Stimulated activated CD8-positive, alpha-beta memory T cell treated with anti-CD3 and anti-CD28 coated beads, Interleukin-12 subunit alpha, Interleukin-12 subunit beta, amount 100 ng/mL, for 24 hours (primary cell): ENCODE results near the gene PLXNA2.

Experiments used
- DNase-seq: peaks from one replicate; pipeline ENCODE4 v3.0.0-alpha.2; 2020; ENCODE audit errors: extremely low read depth

Gene PLXNA2

GRCh38 chr1:208100906-208101305, 143.3 kb downstream of the PLXNA2 start:
- no peak for DNase-seq

- DNase-seq, result no peak
Observed at GRCh38 chr1:208100106-208100505, 144.1 kb downstream of the PLXNA2 start.

DNA sequence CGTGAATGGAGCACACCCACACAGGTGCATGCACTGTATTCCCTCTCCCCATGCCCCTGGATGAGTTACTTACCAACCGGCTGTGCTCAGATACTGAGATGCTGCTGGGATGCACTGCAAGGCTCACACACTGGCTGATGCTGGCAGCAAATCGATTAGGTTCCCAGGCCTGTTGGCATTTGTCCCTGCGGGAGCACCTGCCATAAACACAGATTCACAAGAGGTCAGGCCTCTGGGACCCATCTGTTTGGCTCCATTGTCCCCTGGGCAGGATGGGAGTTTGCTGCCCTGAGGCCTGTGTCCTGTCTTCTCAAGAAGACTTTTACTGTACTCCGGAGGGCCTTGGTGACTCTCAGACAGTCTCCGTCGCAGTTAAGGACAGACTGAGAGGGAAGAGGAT, 145.4 kb downstream of the PLXNA2 start:
- no peak for DNase-seq

GRCh38 chr1:208093754-208094719, 150.1 kb downstream of the PLXNA2 start:
- no peak for DNase-seq

DNA sequence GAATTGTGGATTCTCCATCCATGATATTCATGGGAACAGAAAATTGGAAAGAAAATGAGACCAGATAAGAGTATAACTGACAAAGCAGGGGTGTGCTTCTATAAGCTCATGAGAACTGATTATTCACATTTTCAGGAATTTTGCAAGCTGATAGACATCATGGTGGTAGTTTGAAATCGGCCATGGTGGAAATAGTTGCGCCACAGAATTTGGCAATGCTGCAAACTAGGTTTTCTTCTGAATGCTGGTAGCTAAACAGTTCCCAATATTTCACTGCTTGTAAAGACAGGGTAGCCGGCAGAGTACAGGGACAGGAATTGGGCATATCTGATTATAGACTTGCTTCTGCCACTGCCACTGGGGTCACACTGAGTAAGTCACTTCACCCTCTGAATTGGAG, 151.1 kb downstream of the PLXNA2 start:
- no peak for DNase-seq

GRCh38 chr1:208090388-208091301, 153.5 kb downstream of the PLXNA2 start:
- DNase-seq, result no peak

DNA sequence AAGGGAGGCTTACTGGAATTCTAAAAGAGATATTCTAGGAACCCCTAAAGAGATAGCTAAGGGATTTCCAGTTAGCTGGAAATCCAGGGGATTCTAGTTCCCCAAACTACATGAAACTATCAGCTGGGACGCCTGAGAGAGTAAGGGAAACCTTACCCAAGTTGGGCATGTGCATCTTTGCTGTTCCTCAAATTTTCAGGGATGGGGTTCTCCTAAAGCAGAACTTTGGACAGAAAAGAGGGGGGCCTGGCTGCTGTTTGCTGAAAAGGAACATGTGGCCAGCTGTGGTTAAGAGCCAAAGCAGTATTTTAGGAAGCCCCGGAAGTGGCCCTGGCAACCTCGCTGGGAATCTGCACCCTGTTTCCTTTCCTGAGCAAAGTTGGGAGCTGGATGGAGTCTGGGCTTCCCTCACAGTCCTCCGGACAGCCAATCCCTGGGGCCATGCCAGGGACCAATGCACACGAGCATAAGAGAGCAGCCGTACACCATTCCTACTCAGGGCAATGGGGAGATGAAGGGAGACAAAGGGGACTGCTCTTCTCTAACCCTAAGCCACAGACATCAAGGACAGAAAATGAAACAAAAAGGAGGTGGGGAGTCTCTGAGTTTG, 154.3 kb downstream of the PLXNA2 start:
- no peak for DNase-seq

DNA sequence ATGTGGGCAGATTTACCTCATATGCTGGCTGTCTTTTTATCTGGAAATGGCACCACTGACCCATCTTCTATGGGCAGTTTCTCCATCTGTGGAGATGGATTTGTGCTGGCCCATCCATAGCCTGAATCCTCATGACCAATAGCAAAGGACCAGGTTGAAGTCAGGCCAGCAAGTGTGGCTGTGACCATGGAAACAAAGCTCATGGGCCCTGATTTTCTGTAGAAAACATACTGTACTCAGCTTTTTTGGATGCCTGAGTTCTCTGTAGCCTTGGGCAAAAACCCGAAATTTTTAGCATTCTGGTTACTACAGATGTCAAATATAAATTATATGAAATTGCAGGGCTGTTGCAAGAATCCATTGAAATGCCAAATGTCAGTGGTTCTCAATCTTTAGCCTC, 155.0 kb downstream of the PLXNA2 start:
- DNase-seq, result no peak

DNA sequence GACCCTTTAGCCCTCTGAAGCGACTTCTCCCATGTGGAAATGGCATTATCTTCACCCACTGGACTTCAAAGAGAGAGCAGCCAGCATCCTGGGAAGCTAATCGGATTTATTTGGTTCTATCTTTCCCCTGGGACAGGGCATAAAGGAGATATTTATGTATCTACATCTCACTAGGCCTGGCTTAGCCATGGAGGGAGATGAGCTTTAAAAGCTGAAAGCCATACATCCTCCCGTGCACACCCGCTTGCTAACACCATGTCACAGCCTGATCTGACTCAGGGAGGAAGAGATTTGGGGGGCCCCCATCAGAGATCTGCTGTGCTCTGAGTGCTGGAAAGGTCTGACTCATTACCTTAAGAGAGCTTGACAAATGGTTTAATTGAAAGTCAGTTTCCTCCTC, 155.9 kb downstream of the PLXNA2 start:
- DNase-seq, result no peak

- no peak for DNase-seq
Observed at GRCh38 chr1:208085655-208086515, 158.3 kb downstream of the PLXNA2 start.

DNA sequence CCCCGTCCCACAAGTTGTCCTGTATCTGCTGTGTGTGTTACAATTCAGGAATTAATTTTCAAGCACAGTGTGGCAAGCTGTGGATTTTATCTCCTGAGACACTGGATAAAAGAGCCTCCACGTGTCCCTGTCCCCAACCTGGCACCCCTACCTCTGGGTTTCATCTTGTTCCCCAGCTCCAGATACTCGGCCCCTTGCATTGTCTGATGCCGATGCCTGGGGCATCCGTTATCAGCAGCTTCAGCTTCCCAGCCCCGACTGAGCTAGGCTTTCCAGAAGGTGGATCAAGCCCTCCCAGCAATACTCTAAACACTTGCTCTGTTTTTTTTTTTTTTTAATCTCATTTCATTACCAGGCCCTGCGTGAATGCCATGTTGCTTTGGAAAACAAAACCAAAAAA, 159.4 kb downstream of the PLXNA2 start:
- no peak for DNase-seq

- DNase-seq, result no peak
Observed at GRCh38 chr1:208084220-208084619, 160.0 kb downstream of the PLXNA2 start.

- no peak for DNase-seq
Observed at GRCh38 chr1:208083715-208084085, 160.5 kb downstream of the PLXNA2 start.

GRCh38 chr1:208083016-208083714, 161.0 kb downstream of the PLXNA2 start:
- DNase-seq, result no peak

DNA sequence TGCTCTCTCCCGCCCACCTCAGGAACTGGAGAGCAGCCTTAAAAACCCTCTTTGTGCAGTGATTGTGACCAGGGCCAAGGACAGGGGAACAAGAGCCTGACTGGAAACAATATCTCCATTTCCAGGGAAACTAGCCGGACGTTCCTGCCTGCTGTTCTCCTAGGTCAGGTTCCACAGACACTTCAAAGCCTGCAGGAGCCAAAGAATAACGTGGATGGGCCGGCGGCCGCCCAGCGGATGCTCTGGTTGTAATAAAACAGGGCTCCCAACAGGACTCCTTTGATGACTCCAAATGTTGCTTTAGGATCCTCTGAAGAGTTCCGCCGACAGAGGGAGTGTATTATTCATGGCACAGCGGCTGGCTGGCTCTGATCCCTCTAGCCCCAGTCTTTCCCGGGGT, 162.2 kb downstream of the PLXNA2 start:
- DNase-seq, result no peak

- DNase-seq, result no peak
Observed at GRCh38 chr1:208080396-208081286, 163.5 kb downstream of the PLXNA2 start.

GRCh38 chr1:208079161-208079560, 165.0 kb downstream of the PLXNA2 start:
- DNase-seq, result no peak

GRCh38 chr1:208078752-208079151, 165.4 kb downstream of the PLXNA2 start:
- no peak for DNase-seq

- no peak for DNase-seq
Observed at GRCh38 chr1:208077232-208078075, 166.7 kb downstream of the PLXNA2 start.
